Measurements from ENCODE around the gene TCERG1L.

Gene TCERG1L

GRCh38 chr10:131243076-131243475 lies 68.4 kb downstream of the TCERG1L start:
- H3K4me3 ChIP-seq (ENCODE audit: low read depth, low read length): no peak overlapping the region
- peaks cover 4% of the 10 kb centered on the region for H3K4me1 ChIP-seq
- H3K9ac ChIP-seq: no peak overlapping the region

GRCh38 chr10:131242007-131242406 lies 69.5 kb downstream of the TCERG1L start:
- H2AFZ ChIP-seq: peak overlapping the region; percentile 5
- no peak overlapping the region for H3K4me3 ChIP-seq (ENCODE audit: low read depth, low read length)
- no peak overlapping the region for H3K4me2 ChIP-seq (ENCODE audit: low read length)
- H3K4me1 ChIP-seq: peaks cover 4% of the 10 kb centered on the region
- H3K27me3 ChIP-seq (ENCODE audit: control insufficient read depth, insufficient read depth, low read length): peaks cover 4% of the 10 kb centered on the region
- peak; percentile 54 for TF ChIP-seq CTCF (IDR thresholded peaks at IDR 0.05)
- no peaks in the 10 kb centered on the region for H3K9me3 ChIP-seq (ENCODE audit: control insufficient read depth, low read length)
- H3K36me3 ChIP-seq (ENCODE audit: control insufficient read depth, insufficient read depth, low read length): no peaks in the 10 kb centered on the region
- H3K27ac ChIP-seq: no peak overlapping the region
- peaks cover 2% of the 10 kb centered on the region for H3K79me2 ChIP-seq
- no peak overlapping the region for H3K9ac ChIP-seq

More at GRCh38 chr10:131243076-131243475, 68.4 kb downstream of the TCERG1L start:
- no peak overlapping the region for H3K4me2 ChIP-seq (ENCODE audit: low read length)
- no peak for TF ChIP-seq CTCF (IDR thresholded peaks at IDR 0.05)
- H3K27me3 ChIP-seq (ENCODE audit: control insufficient read depth, insufficient read depth, low read length): peaks cover 4% of the 10 kb centered on the region
- no peaks in the 10 kb centered on the region for H3K9me3 ChIP-seq (ENCODE audit: control insufficient read depth, low read length)
- peaks cover 2% of the 10 kb centered on the region for H3K79me2 ChIP-seq
- H2AFZ ChIP-seq: no peak overlapping the region
- H3K36me3 ChIP-seq (ENCODE audit: control insufficient read depth, insufficient read depth, low read length): no peaks in the 10 kb centered on the region
- H3K27ac ChIP-seq: no peak overlapping the region

GRCh38 chr10:131240691-131241090 lies 70.8 kb downstream of the TCERG1L start:
- peaks cover 4% of the 10 kb centered on the region for H3K4me1 ChIP-seq

GRCh38 chr10:131239926-131240325 lies 71.6 kb downstream of the TCERG1L start:
- Histone ChIP-seq H3K27me3 (ENCODE audit: control insufficient read depth, insufficient read depth, low read length) (peaks cover 2% of the 10 kb centered on the region), H3K79me2 (peaks cover 2% of the 10 kb centered on the region), H3K9me3 (ENCODE audit: control insufficient read depth, low read length) (no peaks in the 10 kb centered on the region), H3K27ac (no peak overlapping the region), H3K4me1 (peaks cover 4% of the 10 kb centered on the region), H3K9ac (no peak overlapping the region), H3K4me3 (ENCODE audit: low read depth, low read length) (no peak overlapping the region), H3K36me3 (ENCODE audit: control insufficient read depth, insufficient read depth, low read length) (no peaks in the 10 kb centered on the region), H3K4me2 (ENCODE audit: low read length) (no peak overlapping the region), H2AFZ (no peak overlapping the region)
- TF ChIP-seq CTCF (IDR thresholded peaks at IDR 0.05): no peak

More at GRCh38 chr10:131240691-131241090, 70.8 kb downstream of the TCERG1L start:
- Histone ChIP-seq H3K9me3 (ENCODE audit: control insufficient read depth, low read length) (no peaks in the 10 kb centered on the region), H3K27ac (no peak overlapping the region), H3K36me3 (ENCODE audit: control insufficient read depth, insufficient read depth, low read length) (no peaks in the 10 kb centered on the region), H3K4me2 (ENCODE audit: low read length) (no peak overlapping the region), H3K4me3 (ENCODE audit: low read depth, low read length) (no peak overlapping the region), H2AFZ (no peak overlapping the region), H3K79me2 (peaks cover 2% of the 10 kb centered on the region), H3K27me3 (ENCODE audit: control insufficient read depth, insufficient read depth, low read length) (peaks cover 4% of the 10 kb centered on the region), H3K9ac (no peak overlapping the region)
- TF ChIP-seq CTCF (IDR thresholded peaks at IDR 0.05): no peak

- no peak for TF ChIP-seq CTCF (IDR thresholded peaks at IDR 0.05)
- no peak overlapping the region for H3K27ac ChIP-seq
- no peak overlapping the region for H3K9ac ChIP-seq
- no peak overlapping the region for H2AFZ ChIP-seq
- H3K79me2 ChIP-seq: peaks cover 2% of the 10 kb centered on the region
- no peaks in the 10 kb centered on the region for H3K36me3 ChIP-seq (ENCODE audit: control insufficient read depth, insufficient read depth, low read length)
- H3K27me3 ChIP-seq (ENCODE audit: control insufficient read depth, insufficient read depth, low read length): no peaks in the 10 kb centered on the region
- H3K9me3 ChIP-seq (ENCODE audit: control insufficient read depth, low read length): no peaks in the 10 kb centered on the region
- no peak overlapping the region for H3K4me3 ChIP-seq (ENCODE audit: low read depth, low read length)
- H3K4me1 ChIP-seq: peaks cover 4% of the 10 kb centered on the region
- no peak overlapping the region for H3K4me2 ChIP-seq (ENCODE audit: low read length)
These were observed 72.1 kb downstream of the TCERG1L start for GRCh38 chr10:131239450-131239849.
